HEK293 (cell line): ENCODE results near the gene DKKL1.

Experiments
- CTCF ChIA-PET: fragments of 350-600 bp; formaldehyde crosslinking; extraction: SDS; loops from one replicate; lab custom pipeline; 2021; ENCODE audit warnings: antibody characterized with exemption; lab: Yijun Ruan, JAX
- POLR2A ChIA-PET: fragments of 300-600 bp; formaldehyde crosslinking; extraction: SDS; loops from one replicate; lab custom pipeline; 2020; ENCODE audit warnings: antibody characterized with exemption, inconsistent platforms; lab: Yijun Ruan, JAX
- H3K27ac ChIP-seq: fragments of 200-500 bp; sonication (Bioruptor generic); 2 replicates; pipeline ENCODE4 v1.5.1; 2014; ENCODE audit warnings: low read depth, low read length, control low read depth, inconsistent platforms; ENCODE audit errors: extremely low read depth
- H3K36me3 ChIP-seq, 2 experiments: fragments of 200-500 bp in 1 of 2; sonication (Bioruptor generic) in 1 of 2; 1 replicate in 1 of 2; 2 replicates in 1 of 2; pipeline ENCODE4 v1.5.1; 2014 to 2017; ENCODE audit warnings: inconsistent platforms in 2 of 2, low read length in 2 of 2; ENCODE audit not compliant: control insufficient read depth in 2 of 2, insufficient read depth in 1 of 2
- H3K4me1 ChIP-seq: fragments of 200-500 bp; sonication (Bioruptor generic); 2 replicates; pipeline ENCODE4 v1.5.1; 2014; ENCODE audit warnings: mild to moderate bottlenecking, low read length, inconsistent platforms; ENCODE audit not compliant: control insufficient read depth, insufficient read depth
- H3K4me3 ChIP-seq: 2 replicates; pipeline ENCODE4 v1.5.1; 2011; ENCODE audit warnings: low read depth, mild to moderate bottlenecking, control low read depth, low read length, moderate library complexity
- H3K9me3 ChIP-seq: fragments of 200-500 bp; sonication (Bioruptor generic); 2 replicates; pipeline ENCODE4 v1.5.1; 2014; ENCODE audit warnings: low read depth, low read length, inconsistent platforms; ENCODE audit not compliant: control insufficient read depth, insufficient read depth
- ATF2 ChIP-seq: fragments of 450-650 bp; formaldehyde crosslinking; IDR thresholded peaks from 2 replicates; pipeline ENCODE4 v1.5.1; 2016; ENCODE audit warnings: missing biosample characterization, missing genetic modification characterization, low read depth
- EGR2 ChIP-seq: fragments of 450-650 bp; formaldehyde crosslinking; IDR thresholded peaks from 2 replicates; pipeline ENCODE4 v1.5.1; 2016; ENCODE audit warnings: low read depth, missing biosample characterization, missing genetic modification characterization
- GLI2 ChIP-seq: fragments of 450-650 bp; formaldehyde crosslinking; IDR thresholded peaks from 2 replicates; pipeline ENCODE4; 2017; ENCODE audit warnings: missing biosample characterization, missing genetic modification characterization, low read depth, borderline replicate concordance
- KLF1 ChIP-seq: fragments of 450-650 bp; formaldehyde crosslinking; IDR thresholded peaks from 2 replicates; pipeline ENCODE4 v1.5.1; 2016; ENCODE audit warnings: missing biosample characterization, missing genetic modification characterization
- KLF7 ChIP-seq: fragments of 450-650 bp; formaldehyde crosslinking; IDR thresholded peaks from 2 replicates; pipeline ENCODE4 v1.5.1; 2016; ENCODE audit warnings: missing biosample characterization, missing genetic modification characterization, borderline replicate concordance
- MEIS1 ChIP-seq: sonication (generic); formaldehyde crosslinking; IDR thresholded peaks from 2 replicates; pipeline ENCODE4 v1.8.1; 2022; ENCODE audit warnings: missing genetic modification reagents, mild to moderate bottlenecking, borderline replicate concordance
- SCRT1 ChIP-seq: fragments of 450-650 bp; formaldehyde crosslinking; IDR thresholded peaks from 2 replicates; pipeline ENCODE4 v1.5.1; 2016; ENCODE audit warnings: missing biosample characterization, missing genetic modification characterization, borderline replicate concordance
- SP2 ChIP-seq: fragments of 450-650 bp; formaldehyde crosslinking; IDR thresholded peaks from 2 replicates; pipeline ENCODE4 v1.5.1; 2016; ENCODE audit warnings: missing biosample characterization, missing genetic modification characterization
- SP3 ChIP-seq: fragments of 450-650 bp; formaldehyde crosslinking; IDR thresholded peaks from 2 replicates; pipeline ENCODE4 v1.5.1; 2016; ENCODE audit warnings: missing biosample characterization, missing genetic modification characterization
- TSHZ1 ChIP-seq: fragments of 450-650 bp; formaldehyde crosslinking; IDR thresholded peaks from 2 replicates; pipeline ENCODE4 v1.5.1; 2016; ENCODE audit warnings: missing biosample characterization, missing genetic modification characterization, borderline replicate concordance
- ZBTB1 ChIP-seq: fragments of 450-650 bp; formaldehyde crosslinking; IDR thresholded peaks from 2 replicates; pipeline ENCODE4 v1.5.1; 2016; ENCODE audit warnings: missing biosample characterization, missing genetic modification characterization
- ZBTB26 ChIP-seq: fragments of 450-650 bp; formaldehyde crosslinking; optimal IDR thresholded peaks from 2 replicates; pipeline ENCODE3; 2016; ENCODE audit warnings: missing biosample characterization, mild to moderate bottlenecking, missing genetic modification characterization
- ZNF10 ChIP-seq: fragments of 450-650 bp; formaldehyde crosslinking; IDR thresholded peaks from 2 replicates; pipeline ENCODE4 v1.5.1; 2017; ENCODE audit warnings: missing biosample characterization, missing genetic modification characterization
- ZNF211 ChIP-seq: fragments of 450-650 bp; formaldehyde crosslinking; IDR thresholded peaks from 2 replicates; pipeline ENCODE4 v1.5.1; 2016; ENCODE audit warnings: low read depth, missing biosample characterization, missing genetic modification characterization
- ZNF223 ChIP-seq: fragments of 450-650 bp; formaldehyde crosslinking; IDR thresholded peaks from 2 replicates; pipeline ENCODE4 v1.5.1; 2016; ENCODE audit warnings: missing biosample characterization, missing genetic modification characterization
- ZNF248 ChIP-seq: fragments of 450-650 bp; formaldehyde crosslinking; IDR thresholded peaks from 2 replicates; pipeline ENCODE4 v1.5.1; 2017; ENCODE audit warnings: missing biosample characterization, missing genetic modification characterization
- ZNF37A ChIP-seq: fragments of 450-650 bp; IDR thresholded peaks from 2 replicates; pipeline ENCODE4 v1.5.1; 2018; ENCODE audit warnings: missing biosample characterization, missing genetic modification characterization
- ZNF426 ChIP-seq: fragments of 450-650 bp; formaldehyde crosslinking; IDR thresholded peaks from 2 replicates; pipeline ENCODE4 v1.5.1; 2017; ENCODE audit warnings: missing biosample characterization, missing genetic modification characterization, mild to moderate bottlenecking, inconsistent platforms, moderate library complexity
- ZNF529 ChIP-seq: fragments of 450-650 bp; formaldehyde crosslinking; IDR thresholded peaks from 2 replicates; pipeline ENCODE4 v1.5.1; 2017; ENCODE audit warnings: missing genetic modification characterization, missing biosample characterization; ENCODE audit not compliant: insufficient replicate concordance
- ZNF585B ChIP-seq: fragments of 450-650 bp; formaldehyde crosslinking; IDR thresholded peaks from 2 replicates; pipeline ENCODE4 v1.5.1; 2016; ENCODE audit warnings: missing biosample characterization, missing genetic modification characterization
- ZNF621 ChIP-seq: fragments of 450-650 bp; formaldehyde crosslinking; IDR thresholded peaks from 2 replicates; pipeline ENCODE4 v1.5.1; 2017; ENCODE audit warnings: missing biosample characterization, missing genetic modification characterization
- ZNF791 ChIP-seq: fragments of 450-650 bp; formaldehyde crosslinking; IDR thresholded peaks from 2 replicates; pipeline ENCODE4 v1.5.1; 2016; ENCODE audit warnings: missing biosample characterization, missing genetic modification characterization
- ZNF792 ChIP-seq: fragments of 450-650 bp; formaldehyde crosslinking; IDR thresholded peaks from 2 replicates; pipeline ENCODE4 v1.5.1; 2016; ENCODE audit warnings: missing biosample characterization, missing genetic modification characterization
- ZNF837 ChIP-seq: fragments of 450-650 bp; formaldehyde crosslinking; IDR thresholded peaks from 2 replicates; pipeline ENCODE4 v1.5.1; 2016; ENCODE audit warnings: missing biosample characterization, missing genetic modification characterization
- TF ChIP-seq, protein P1 (sequence below): fragments of 450-650 bp; formaldehyde crosslinking; IDR thresholded peaks from 2 replicates; pipeline ENCODE4; 2016; ENCODE audit warnings: missing biosample characterization, missing genetic modification characterization
- TF ChIP-seq, protein P2 (sequence below): fragments of 450-650 bp; formaldehyde crosslinking; IDR thresholded peaks from 2 replicates; pipeline ENCODE4 v1.5.1; 2016; ENCODE audit warnings: missing biosample characterization, missing genetic modification characterization
- TF ChIP-seq, protein P3 (sequence below): fragments of 450-650 bp; IDR thresholded peaks from 2 replicates; pipeline ENCODE4 v1.5.1; 2018; ENCODE audit warnings: missing biosample characterization, mild to moderate bottlenecking, missing genetic modification characterization

Gene DKKL1

GRCh38 chr19:49338691-49339300 is 24.9 kb upstream of the DKKL1 start (continued):
- TF ChIP-seq, protein P1, sequence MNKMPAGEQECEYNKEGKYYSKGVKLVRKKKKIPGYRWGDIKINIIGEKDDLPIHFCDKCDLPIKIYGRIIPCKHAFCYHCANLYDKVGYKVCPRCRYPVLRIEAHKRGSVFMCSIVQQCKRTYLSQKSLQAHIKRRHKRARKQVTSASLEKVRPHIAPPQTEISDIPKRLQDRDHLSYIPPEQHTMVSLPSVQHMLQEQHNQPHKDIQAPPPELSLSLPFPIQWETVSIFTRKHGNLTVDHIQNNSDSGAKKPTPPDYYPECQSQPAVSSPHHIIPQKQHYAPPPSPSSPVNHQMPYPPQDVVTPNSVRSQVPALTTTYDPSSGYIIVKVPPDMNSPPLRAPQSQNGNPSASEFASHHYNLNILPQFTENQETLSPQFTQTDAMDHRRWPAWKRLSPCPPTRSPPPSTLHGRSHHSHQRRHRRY (tag by site-specific recombination) = no peak
- TF ChIP-seq ATF2 (no peak), ZBTB1 (no peak), ZNF223 (no peak), SCRT1 (peak; percentile 50; the same call in 1 of the 2 replicates), TSHZ1 (no peak), GLI2 (tag by site-specific recombination) (no peak), ZNF37A (tag by site-specific recombination) (no peak), SP3 (tag by site-specific recombination) (no peak; the same call in 1 of the 2 replicates), MEIS1 (no peak), ZNF585B (tag by site-specific recombination) (no peak), ZNF10 (no peak), ZNF792 (tag by site-specific recombination) (no peak)
- TF ChIP-seq, protein P2, sequence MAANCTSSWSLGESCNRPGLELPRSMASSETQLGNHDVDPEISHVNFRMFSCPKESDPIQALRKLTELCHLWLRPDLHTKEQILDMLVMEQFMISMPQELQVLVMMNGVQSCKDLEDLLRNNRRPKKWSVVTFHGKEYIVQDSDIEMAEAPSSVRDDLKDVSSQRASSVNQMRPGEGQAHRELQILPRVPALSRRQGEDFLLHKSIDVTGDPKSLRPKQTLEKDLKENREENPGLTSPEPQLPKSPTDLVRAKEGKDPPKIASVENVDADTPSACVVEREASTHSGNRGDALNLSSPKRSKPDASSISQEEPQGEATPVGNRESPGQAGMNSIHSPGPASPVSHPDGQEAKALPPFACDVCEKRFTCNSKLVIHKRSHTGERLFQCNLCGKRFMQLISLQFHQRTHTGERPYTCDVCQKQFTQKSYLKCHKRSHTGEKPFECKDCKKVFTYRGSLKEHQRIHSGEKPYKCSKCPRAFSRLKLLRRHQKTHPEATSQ (tag by site-specific recombination) = no peak
- TF ChIP-seq, protein P3, sequence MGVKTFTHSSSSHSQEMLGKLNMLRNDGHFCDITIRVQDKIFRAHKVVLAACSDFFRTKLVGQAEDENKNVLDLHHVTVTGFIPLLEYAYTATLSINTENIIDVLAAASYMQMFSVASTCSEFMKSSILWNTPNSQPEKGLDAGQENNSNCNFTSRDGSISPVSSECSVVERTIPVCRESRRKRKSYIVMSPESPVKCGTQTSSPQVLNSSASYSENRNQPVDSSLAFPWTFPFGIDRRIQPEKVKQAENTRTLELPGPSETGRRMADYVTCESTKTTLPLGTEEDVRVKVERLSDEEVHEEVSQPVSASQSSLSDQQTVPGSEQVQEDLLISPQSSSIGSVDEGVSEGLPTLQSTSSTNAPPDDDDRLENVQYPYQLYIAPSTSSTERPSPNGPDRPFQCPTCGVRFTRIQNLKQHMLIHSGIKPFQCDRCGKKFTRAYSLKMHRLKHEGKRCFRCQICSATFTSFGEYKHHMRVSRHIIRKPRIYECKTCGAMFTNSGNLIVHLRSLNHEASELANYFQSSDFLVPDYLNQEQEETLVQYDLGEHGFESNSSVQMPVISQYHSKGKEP (tag by site-specific recombination) = no peak

- H3K4me1 ChIP-seq = peaks cover 7% of the 10 kb centered on the region; the same call in 1 of the 2 replicates
- CTCF ChIA-PET = interaction anchor here (1.4 kb wide), 1 partner anchor 38 kb away, joined by 6 read pairs; no protein-coding TSS in a partner anchor
- POLR2A ChIA-PET = no interaction called here
- TF ChIP-seq ZNF791 (tag by site-specific recombination) (no peak), ZBTB26 (tag by site-specific recombination) (no peak), EGR2 (tag by site-specific recombination) (no peak), KLF1 (tag by site-specific recombination) (peak; percentile 96), GLI2 (tag by site-specific recombination) (no peak), SP2 (tag by site-specific recombination) (no peak), ZNF248 (tag by site-specific recombination) (no peak), ZNF426 (tag by site-specific recombination) (no peak), ZNF211 (tag by site-specific recombination) (peak; percentile 7; the same call in 1 of the 2 replicates), KLF7 (tag by site-specific recombination) (no peak), ZNF529 (tag by site-specific recombination) (no peak), ZNF621 (no peak), ZNF837 (tag by site-specific recombination) (no peak)
Measured at GRCh38 chr19:49339301-49340068, 24.2 kb upstream of the DKKL1 start.

More at GRCh38 chr19:49339301-49340068, 24.2 kb upstream of the DKKL1 start:
- Histone ChIP-seq H3K36me3 (peaks cover 8 to 36% of the 10 kb centered on the region in 2 experiments), H3K4me3 (no peak overlapping the region), H3K27ac (no peak overlapping the region), H3K9me3 (no peaks in the 10 kb centered on the region)
